T-helper 1 cell (primary cell): ENCODE measurements around the gene EMP3.
"Not testable (repeated sequence)": the region's sequence is repeated elsewhere in the genome, so short reads cannot be mapped to it uniquely, and the experiment has no call there.

ENCODE experiments used
- DNase-seq, 5 donors: peaks; one replicate each; pipeline ENCODE4 v3.0.0-alpha.2; 2012 to 2020
- total RNA-seq, 4 donors: gene quantifications; one replicate each; lab custom pipeline; 2026; lab: John Stamatoyannopoulos, UW

The EMP3 gene
- 81.9 to 100 (median 92.8) reads per million in 4 donors for total RNA-seq

DNA sequence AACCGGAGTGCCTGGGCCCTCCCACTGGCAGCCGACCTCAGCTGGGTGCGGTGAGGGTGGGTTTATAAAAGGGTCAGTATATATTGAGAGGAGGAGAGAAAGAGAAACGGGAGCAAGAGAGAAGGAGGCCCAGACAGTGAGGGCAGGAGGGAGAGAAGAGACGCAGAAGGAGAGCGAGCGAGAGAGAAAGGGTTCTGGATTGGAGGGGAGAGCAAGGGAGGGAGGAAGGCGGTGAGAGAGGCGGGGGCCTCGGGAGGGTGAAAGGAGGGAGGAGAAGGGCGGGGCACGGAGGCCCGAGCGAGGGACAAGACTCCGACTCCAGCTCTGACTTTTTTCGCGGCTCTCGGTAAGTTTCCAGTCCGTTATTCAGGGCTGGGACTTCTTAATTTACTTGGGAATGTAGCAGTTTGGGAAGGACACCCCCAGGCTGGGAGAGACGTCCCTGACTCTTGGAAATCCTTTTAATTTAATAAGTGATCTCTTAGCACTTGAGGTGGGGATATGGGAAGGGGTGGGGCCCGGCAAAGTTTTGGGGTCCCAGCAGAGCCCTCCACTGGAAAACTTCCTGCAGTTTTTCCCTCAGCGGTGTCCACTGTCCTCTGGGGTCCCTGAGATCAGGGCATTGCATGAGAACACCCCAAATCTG, at the start of gene EMP3:
Gene EMP3 (plus strand): TSS at position 288 of the 646 bp plus-strand sequence. CDS start 1,293 bp downstream, outside the sequence.
- DNase-seq, result peak; percentile 74 to 89 (median 84)

GRCh38 chr19:48279747-48280146, 45.6 kb upstream of the EMP3 start:
- DNase-seq, result no peak

- no peak for DNase-seq
Measured at GRCh38 chr19:48283908-48284307, 41.4 kb upstream of the EMP3 start.

- no peak for DNase-seq
Measured at GRCh38 chr19:48284896-48285295, 40.5 kb upstream of the EMP3 start.

GRCh38 chr19:48287748-48288147, 37.6 kb upstream of the EMP3 start:
- DNase-seq, result no peak

- DNase-seq, result no peak
Measured at GRCh38 chr19:48290401-48290770, 35.0 kb upstream of the EMP3 start.

- DNase-seq, result peak; percentile 31 to 58 (median 51)
Measured at GRCh38 chr19:48290771-48291488, 34.4 kb upstream of the EMP3 start.

DNA sequence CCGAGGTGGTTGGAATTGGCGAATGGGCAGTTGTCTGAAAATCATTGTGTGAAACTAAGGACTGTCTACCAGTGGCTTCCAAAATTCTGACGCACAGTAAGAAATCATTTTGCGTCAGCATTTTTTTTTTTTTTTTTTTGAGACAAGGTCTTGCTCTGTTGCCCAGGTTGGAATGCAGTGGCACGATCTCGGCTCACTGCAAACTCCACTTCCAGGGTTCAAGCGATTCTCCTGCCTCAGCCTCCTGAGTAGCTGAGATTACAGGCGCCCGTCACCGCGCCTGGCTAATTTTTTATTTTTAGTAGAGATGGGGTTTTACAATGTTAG, 33.9 kb upstream of the EMP3 start:
- DNase-seq, result not testable (repeated sequence)

DNA sequence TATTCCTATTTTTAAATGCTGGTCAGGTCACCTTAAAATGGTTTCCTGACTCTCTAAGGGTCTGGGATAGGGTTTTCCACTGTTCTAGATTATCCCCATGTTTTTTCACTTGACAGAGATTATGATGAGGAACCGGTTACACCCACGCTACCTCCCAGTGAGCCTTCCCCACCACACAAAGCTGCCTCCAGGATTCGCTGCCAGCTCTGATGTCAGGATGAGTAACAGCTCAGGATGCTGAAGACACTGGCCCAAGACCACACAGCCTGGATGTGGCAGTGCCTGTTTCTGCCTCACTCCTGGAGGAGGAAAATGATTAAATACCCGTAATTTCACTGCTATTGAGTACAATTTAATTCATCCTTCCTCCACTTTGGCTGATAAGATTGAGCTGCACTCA, 32.6 kb upstream of the EMP3 start:
- DNase-seq, result no peak

GRCh38 chr19:48295458-48295857, 29.9 kb upstream of the EMP3 start:
- no peak for DNase-seq

DNA sequence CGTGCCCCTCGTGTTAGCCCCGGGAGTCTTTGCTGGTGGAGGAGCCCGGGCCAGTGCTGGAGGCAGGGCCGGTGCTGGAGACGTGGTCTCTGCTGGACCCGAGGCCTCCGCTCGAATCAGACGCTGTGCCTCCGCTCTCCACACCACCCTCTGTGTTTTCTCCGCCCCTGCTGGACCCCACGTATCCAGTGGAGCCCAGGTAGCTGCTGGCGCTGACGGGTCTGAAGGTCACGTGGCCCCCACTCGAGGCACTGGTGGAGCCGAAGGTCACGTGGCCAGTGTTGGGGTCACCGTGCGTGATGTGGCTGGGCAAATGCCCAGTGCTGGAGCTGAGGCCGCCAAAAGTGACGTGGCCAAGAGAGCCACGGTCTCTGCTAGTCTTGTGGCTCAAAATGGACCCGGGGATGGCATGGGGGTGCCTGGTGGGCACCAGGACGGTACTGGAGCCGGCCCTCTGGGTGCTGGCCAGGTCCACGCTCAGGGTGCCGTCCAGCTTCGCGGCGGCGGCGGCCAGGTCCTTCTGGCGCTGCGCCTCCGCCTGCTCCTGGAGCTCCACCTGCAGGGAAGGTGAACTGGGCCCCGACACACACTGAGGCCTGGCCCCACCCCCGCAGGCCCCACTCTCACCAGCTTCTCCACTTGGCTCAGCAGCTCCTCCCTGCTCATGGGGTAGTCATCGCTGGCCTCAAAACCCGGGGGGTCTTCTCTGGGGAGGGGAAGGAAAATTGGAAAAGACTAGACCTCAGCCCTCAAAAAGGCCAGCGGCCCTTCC, 28.2 kb upstream of the EMP3 start:
- no peak for DNase-seq

- no peak for DNase-seq
Measured at GRCh38 chr19:48297975-48298374, 27.4 kb upstream of the EMP3 start.

DNA sequence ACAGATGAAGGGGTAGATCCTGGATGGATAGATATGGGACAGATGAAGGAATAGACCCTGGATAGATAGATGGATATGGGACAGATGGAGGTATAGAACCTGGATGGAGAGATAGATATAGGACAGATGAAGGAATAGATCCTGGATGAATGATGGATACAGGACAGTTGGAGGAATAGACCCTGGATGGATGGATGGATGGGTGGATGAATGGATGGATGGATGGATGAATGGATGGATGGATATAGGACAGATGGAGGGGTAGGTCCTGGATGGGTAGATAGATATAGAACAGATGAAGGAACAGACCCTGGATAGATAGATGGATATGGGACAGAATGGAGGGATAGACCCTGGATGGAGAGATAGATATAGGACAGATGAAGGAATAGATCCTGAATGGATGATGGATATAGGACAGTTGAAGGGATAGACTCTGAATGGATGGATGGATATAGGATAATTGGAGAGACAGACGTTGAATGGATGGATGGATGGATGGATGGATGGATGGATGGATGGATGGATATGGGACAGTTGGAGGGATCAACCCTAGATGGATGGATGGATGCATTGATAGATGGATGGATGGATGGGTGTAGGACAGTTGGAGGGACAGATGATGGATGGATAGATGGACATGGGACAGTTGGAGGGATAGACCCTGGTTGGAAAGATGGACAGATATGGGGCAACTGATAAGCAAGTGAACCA, 23.3 kb upstream of the EMP3 start:
- DNase-seq, result no peak

DNA sequence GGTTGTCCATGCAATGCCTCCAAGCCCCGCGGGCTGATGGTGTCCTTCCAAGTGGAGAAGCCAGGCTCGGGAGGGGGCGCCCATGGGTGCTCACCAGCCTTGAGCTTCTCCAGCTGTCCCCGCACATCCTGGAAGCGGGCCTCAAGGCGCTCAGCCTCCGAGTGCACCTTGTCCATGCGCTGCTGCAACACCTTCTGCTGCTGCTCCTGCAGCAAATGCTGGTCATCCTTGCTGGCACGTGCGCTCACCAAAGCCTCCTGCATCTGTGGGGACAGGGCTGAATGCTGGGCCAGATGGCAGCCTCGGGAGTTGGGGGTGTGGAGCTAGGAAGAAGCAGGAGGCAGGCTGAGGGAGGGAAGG, 22.8 kb upstream of the EMP3 start:
- DNase-seq, result no peak

GRCh38 chr19:48303367-48303766, 22.0 kb upstream of the EMP3 start:
- DNase-seq, result no peak

DNA sequence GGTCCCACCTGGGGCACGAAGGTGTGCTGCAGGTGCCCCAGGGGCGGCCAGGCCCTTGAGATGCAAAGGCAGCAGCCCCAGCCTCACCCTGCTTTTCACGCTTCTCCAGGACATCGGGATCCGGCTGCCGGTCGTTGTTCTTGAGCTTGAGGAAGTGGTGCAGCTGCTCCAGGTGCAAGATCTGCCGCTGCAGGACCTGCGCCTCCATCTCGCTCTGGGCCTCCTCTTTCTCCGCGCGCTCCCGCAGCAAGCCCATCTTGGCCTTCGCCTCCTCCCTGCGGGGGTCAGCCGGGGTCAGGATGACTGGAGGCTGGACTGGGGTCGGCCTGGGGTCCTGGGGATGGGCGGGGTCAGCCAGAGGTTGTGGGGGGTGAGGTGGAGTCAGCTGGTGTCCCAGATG, 21.5 kb upstream of the EMP3 start:
- no peak for DNase-seq

DNA sequence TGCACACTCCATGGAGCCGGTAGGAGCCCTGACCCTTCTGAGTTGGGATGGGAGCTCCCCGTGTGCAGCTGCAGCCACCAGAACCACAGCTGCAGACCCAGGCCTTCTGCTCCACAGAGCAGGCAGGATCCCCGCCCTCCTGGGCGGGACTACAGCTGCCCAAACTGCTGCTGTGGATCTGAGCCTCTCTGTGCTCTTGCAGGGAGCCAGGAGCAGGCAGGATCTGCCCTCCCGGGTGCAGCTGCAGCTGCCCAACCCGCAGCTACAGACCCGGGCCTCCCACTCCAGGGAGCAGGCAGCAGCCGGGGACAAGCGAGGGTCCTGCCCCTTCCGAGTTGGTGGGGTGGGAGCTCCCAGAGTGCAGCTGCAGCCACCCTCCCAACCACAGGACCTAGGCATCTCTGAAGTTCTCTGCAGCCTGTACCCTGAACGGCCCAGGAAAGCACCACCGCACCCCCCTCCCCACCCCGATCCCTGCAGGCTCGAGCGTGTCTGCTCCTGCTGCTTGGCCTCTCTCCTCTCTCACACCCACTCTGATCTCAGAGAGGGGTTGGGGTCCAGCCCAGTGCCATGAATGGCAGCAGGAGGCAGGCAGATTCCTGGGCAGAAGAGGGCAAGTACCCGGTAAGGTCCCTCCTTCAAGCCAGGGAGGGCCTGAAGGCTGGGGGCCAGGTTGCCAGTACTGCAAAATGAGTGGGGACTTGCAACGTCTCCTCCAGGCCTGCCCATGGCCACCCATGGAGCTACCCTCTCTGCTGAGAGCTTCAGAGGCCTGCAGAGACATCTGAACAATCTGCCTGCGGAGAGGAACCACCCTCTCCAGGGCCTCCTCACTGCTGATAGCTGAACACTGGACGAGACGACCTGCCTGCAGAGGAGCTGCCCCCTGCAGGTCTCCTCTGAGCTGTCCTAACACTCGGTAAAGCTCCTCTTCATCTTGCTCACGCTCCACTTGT, 16.4 kb upstream of the EMP3 start:
- no peak for DNase-seq

- DNase-seq, result not testable (repeated sequence)
Measured at GRCh38 chr19:48309731-48310130, 15.6 kb upstream of the EMP3 start.

GRCh38 chr19:48310227-48310626, 15.1 kb upstream of the EMP3 start:
- no peak for DNase-seq

GRCh38 chr19:48311384-48311783, 14.0 kb upstream of the EMP3 start:
- no peak for DNase-seq

DNA sequence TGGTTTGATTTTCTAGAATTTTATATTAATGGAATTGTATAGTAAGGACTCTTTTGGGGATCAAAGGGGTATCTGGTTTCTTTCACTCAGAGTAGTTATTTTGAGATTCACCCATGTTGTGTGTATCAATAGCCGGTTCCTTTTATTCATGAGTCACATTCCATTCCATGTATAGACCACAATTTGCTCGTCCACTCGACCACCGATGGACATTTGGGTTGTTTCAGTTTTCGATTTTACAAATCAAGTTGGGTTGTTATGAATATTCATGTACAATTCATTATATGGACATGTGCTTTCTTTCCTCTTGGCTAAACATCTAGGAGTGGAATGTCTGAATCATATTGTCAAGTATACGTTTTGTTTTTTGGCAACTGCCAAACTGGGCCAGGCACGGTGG, 9.6 kb upstream of the EMP3 start:
- no peak for DNase-seq

GRCh38 chr19:48317708-48317960, 7.7 kb upstream of the EMP3 start:
- DNase-seq, result not testable (repeated sequence)
